PC-9 (cell line): ENCODE results near the gene PPP1R16B. TPM values are rescaled to one million over a fixed set of nuclear protein-coding genes. Genes with fewer than 3 reads are reported as not detected.

Source experiments
- BruUV-seq: library from RNA; stranded (reverse); fragments of 400-500 nt; replicated peaks from 2 replicates; lab custom pipeline; 2021; lab: Mats Ljungman, UMichigan
- CTCF ChIA-PET: fragments of 300-600 bp; sonication (Branson Sonifier 250); formaldehyde crosslinking; loops from one replicate; lab custom pipeline; 2022; ENCODE audit warnings: antibody characterized with exemption; lab: Charles Lee
- POLR2A ChIA-PET: fragments of 300-600 bp; sonication (Branson Sonifier 250); formaldehyde crosslinking; loops from one replicate; lab custom pipeline; 2022; ENCODE audit warnings: antibody characterized with exemption; ENCODE audit not compliant: unreplicated experiment; lab: Charles Lee
- DNase-seq, 2 experiments: peaks; one replicate each; pipeline versions ENCODE4 v3.0.0 to v3.0.0-alpha.2; 2015 to 2022; ENCODE audit warnings: mixed read lengths in 1 of 2
- H2AFZ ChIP-seq: fragments of 200-600 bp; sonication (generic); 2 replicates; pipeline ENCODE4 v1.8.1; 2017; ENCODE audit warnings: antibody characterized with exemption
- H3F3A ChIP-seq: fragments of 200-600 bp; sonication (generic); 2 replicates; pipeline ENCODE4 v1.8.1; 2017; ENCODE audit warnings: antibody characterized with exemption, mild to moderate bottlenecking, low read depth; ENCODE audit not compliant: insufficient read depth
- H3K27ac ChIP-seq: fragments of 200-600 bp; sonication (generic); 2 replicates; pipeline ENCODE4 v1.6.1; 2016; ENCODE audit warnings: mixed run types
- H3K27me3 ChIP-seq: fragments of 200-600 bp; sonication (generic); 2 replicates; pipeline ENCODE4 v1.6.1; 2016; ENCODE audit warnings: low read depth, mixed run types; ENCODE audit not compliant: insufficient read depth
- H3K36me3 ChIP-seq: fragments of 200-600 bp; sonication (generic); 2 replicates; pipeline ENCODE4 v1.6.1; 2016; ENCODE audit warnings: low read depth, mixed run types
- H3K4me1 ChIP-seq: fragments of 200-600 bp; sonication (generic); replicated peaks from 2 replicates; pipeline ENCODE4 v1.6.1; 2016; ENCODE audit warnings: mixed run types; ENCODE audit not compliant: insufficient read depth
- H3K4me2 ChIP-seq: fragments of 200-600 bp; sonication (generic); 2 replicates; pipeline ENCODE4 v1.6.1; 2017; ENCODE audit warnings: mixed run types
- H3K4me3 ChIP-seq: fragments of 200-600 bp; sonication (generic); 2 replicates; pipeline ENCODE4 v1.6.1; 2016; ENCODE audit warnings: mixed run types
- H3K79me2 ChIP-seq: fragments of 200-600 bp; sonication (generic); 2 replicates; pipeline ENCODE4 v1.6.1; 2017; ENCODE audit warnings: low read depth, mixed run types
- H3K9me2 ChIP-seq: fragments of 200-600 bp; sonication (generic); 2 replicates; pipeline ENCODE4 v1.8.1; 2017; ENCODE audit warnings: mild to moderate bottlenecking; ENCODE audit not compliant: insufficient read depth
- H3K9me3 ChIP-seq: fragments of 200-600 bp; sonication (generic); 2 replicates; pipeline ENCODE4 v1.8.1; 2016; ENCODE audit warnings: low read depth; ENCODE audit not compliant: insufficient read depth
- H4K20me1 ChIP-seq: fragments of 200-600 bp; sonication (generic); 2 replicates; pipeline ENCODE4 v1.8.1; 2017; ENCODE audit not compliant: insufficient read depth
- CTCF ChIP-seq: fragments of 200-600 bp; sonication (generic); conservative IDR thresholded peaks from 2 replicates; pipeline ENCODE4 v1.6.1; 2017; ENCODE audit warnings: mixed run types, antibody characterized with exemption, mild to moderate bottlenecking, moderate library complexity
- EZH2 ChIP-seq: fragments of 200-600 bp; sonication (generic); IDR thresholded peaks from 2 replicates; pipeline ENCODE4 v1.8.0; 2017; ENCODE audit warnings: antibody characterized with exemption, low read depth
- intact Hi-C: fragments of 100-400 bp; cut with micrococcal nuclease; formaldehyde crosslinking; loops from one replicate; pipeline ENCODE4 v1.10.0; 2022; ENCODE audit not compliant: unreplicated experiment
- total RNA-seq: library from RNA; stranded (reverse); gene quantifications from 2 replicates; pipeline ENCODE4 v1.2.3, GENCODE V29; 2021

The PPP1R16B gene
- total RNA-seq, 1 experiment from 2014 or later: not detected

- POLR2A ChIA-PET: no interaction called here
Measured at GRCh38 chr20:38855356-38855755, 49.9 kb downstream of the PPP1R16B start.

GRCh38 chr20:38856570-38856969 is 51.1 kb downstream of the PPP1R16B start:
- Histone ChIP-seq H2AFZ (no peak overlapping the region), H3K79me2 (no peaks in the 10 kb centered on the region), H3K27ac (no peak overlapping the region), H3K27me3 (peaks cover 10% of the 10 kb centered on the region; the same call in 1 of the 2 replicates), H3K4me2 (no peak overlapping the region), H3K9me2 (no peaks in the 10 kb centered on the region), H3K9me3 (no peaks in the 10 kb centered on the region), H3K36me3 (no peaks in the 10 kb centered on the region), H3K4me1 (no peaks in the 10 kb centered on the region), H3K4me3 (no peak overlapping the region), H3F3A (no peaks in the 10 kb centered on the region), H4K20me1 (no peaks in the 10 kb centered on the region)
- no peak for DNase-seq
- ChIA-PET POLR2A (no interaction called here), CTCF (no interaction called here)
- TF ChIP-seq CTCF (no peak), EZH2 (no peak)
- intact Hi-C loops: no loop called here
- no TSS peak for BruUV-seq

More at GRCh38 chr20:38855356-38855755, 49.9 kb downstream of the PPP1R16B start:
- no peaks in the 10 kb centered on the region for H3K9me2 ChIP-seq
- no TSS peak for BruUV-seq
- no peak overlapping the region for H3K4me2 ChIP-seq
- H3K9me3 ChIP-seq: no peaks in the 10 kb centered on the region
- H4K20me1 ChIP-seq: no peaks in the 10 kb centered on the region
- no peaks in the 10 kb centered on the region for H3K4me1 ChIP-seq
- no peak overlapping the region for H2AFZ ChIP-seq
- intact Hi-C loops: no loop called here
- DNase-seq: no peak
- H3K27ac ChIP-seq: no peak overlapping the region
- no peak overlapping the region for H3K4me3 ChIP-seq
- CTCF ChIA-PET: interaction anchor here (0.6 kb wide), 1 partner anchor 371 kb away, joined by 3 read pairs; no protein-coding TSS in a partner anchor
- H3F3A ChIP-seq: no peaks in the 10 kb centered on the region
- H3K27me3 ChIP-seq: peaks cover 10% of the 10 kb centered on the region; the same call in 1 of the 2 replicates
- no peaks in the 10 kb centered on the region for H3K79me2 ChIP-seq
- no peak for TF ChIP-seq EZH2
- TF ChIP-seq CTCF: no peak
- no peaks in the 10 kb centered on the region for H3K36me3 ChIP-seq

GRCh38 chr20:38857703-38858102 is 52.2 kb downstream of the PPP1R16B start:
- no TSS peak for BruUV-seq
- H3K4me1 ChIP-seq: no peaks in the 10 kb centered on the region
- TF ChIP-seq CTCF (no peak), EZH2 (no peak)
- H3K9me3 ChIP-seq: no peaks in the 10 kb centered on the region
- H3F3A ChIP-seq: no peaks in the 10 kb centered on the region
- no peaks in the 10 kb centered on the region for H3K79me2 ChIP-seq
- CTCF ChIA-PET: no interaction called here
- H2AFZ ChIP-seq: no peak overlapping the region
- no peak overlapping the region for H3K27ac ChIP-seq
- H3K4me2 ChIP-seq: no peak overlapping the region
- POLR2A ChIA-PET: interaction anchor here (0.7 kb wide), 1 partner anchor 43 kb away, joined by 7 read pairs; no protein-coding TSS in a partner anchor
- peaks cover 10% of the 10 kb centered on the region; the same call in 1 of the 2 replicates for H3K27me3 ChIP-seq
- H4K20me1 ChIP-seq: no peaks in the 10 kb centered on the region
- H3K4me3 ChIP-seq: no peak overlapping the region
- intact Hi-C loops: no loop called here
- no peaks in the 10 kb centered on the region for H3K9me2 ChIP-seq
- H3K36me3 ChIP-seq: no peaks in the 10 kb centered on the region
- no peak for DNase-seq
